ENCODE results near the gene HS2ST1. TPM values are rescaled to one million over a fixed set of nuclear protein-coding genes. Genes with fewer than 3 reads are reported as not detected.

Gene HS2ST1
- polyA plus RNA-seq, 3 donors, result 2.6 to 6.0 (median 4.2) TPM

DNA sequence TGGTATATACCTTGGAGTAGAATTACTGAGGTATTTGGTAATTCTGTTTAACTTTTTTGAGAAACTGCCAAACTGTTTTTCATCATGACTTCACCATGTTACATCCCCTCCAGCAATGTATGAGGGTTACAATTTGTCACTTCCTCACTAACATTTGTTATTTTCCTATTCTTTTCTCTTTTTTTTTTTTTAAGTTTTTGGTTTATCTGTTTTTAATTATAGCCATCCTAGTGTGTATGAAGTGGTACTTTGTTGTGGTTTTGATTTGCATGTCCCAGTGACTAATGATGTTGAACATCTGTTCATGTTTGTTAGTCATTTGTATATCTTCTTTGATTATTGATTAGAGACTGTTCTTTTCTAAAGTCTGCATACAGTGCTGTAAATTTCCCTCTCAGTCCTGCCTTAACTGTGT is 147.3 kb downstream of the HS2ST1 start:
- Histone ChIP-seq H3K4me2 (replicated peaks; ENCODE audit: extremely low read depth, low read length, poor library complexity, severe bottlenecking) (no peak overlapping the region), H3K4me3 (replicated peaks in 1 of 3; ENCODE audit: low read depth in 2 of 3, low read length in 3 of 3) (no peak overlapping the region), H3K4me1 (ENCODE audit: control insufficient read depth in 1 of 2, insufficient read depth in 2 of 2, low read length in 2 of 2) (no peaks in the 10 kb centered on the region), H2AFZ (ENCODE audit: insufficient read depth, low read depth, low read length, poor library complexity, severe bottlenecking) (no peak overlapping the region), H4K20me1 (ENCODE audit: insufficient read depth, low read length) (no peaks in the 10 kb centered on the region), H3K27ac (ENCODE audit: low read depth in 1 of 2, low read length in 2 of 2) (no peak overlapping the region), H3K36me3 (replicated peaks in 1 of 2; ENCODE audit: control insufficient read depth in 1 of 2, insufficient read depth in 2 of 2, low read length in 2 of 2) (no peaks in the 10 kb centered on the region), H3K27me3 (ENCODE audit: control insufficient read depth in 2 of 2, insufficient read depth in 2 of 2, low read length in 2 of 2) (no peaks in the 10 kb centered on the region), H3K79me2 (ENCODE audit: insufficient read depth, low read length) (no peaks in the 10 kb centered on the region), H3K9ac (ENCODE audit: insufficient read depth, low read length, poor library complexity, severe bottlenecking) (no peak overlapping the region), H3K9me3 (replicated peaks in 1 of 2; ENCODE audit: control insufficient read depth in 1 of 2, insufficient read depth in 1 of 2, low read length in 2 of 2) (peaks cover 0 to 4% of the 10 kb centered on the region in 2 donors)
- Mint-ChIP-seq H3K36me3 (peaks cover 0 to 4% of the 10 kb centered on the region in 2 donors), H3K4me3 (no peak overlapping the region), H3K27me3 (ENCODE audit: low read depth in 3 of 3) (peaks cover 0 to 1% (median 0%) of the 10 kb centered on the region in 3 donors), H3K27ac (peak overlapping the region in 1 of 7 donors; percentile 6), H3K4me1 (peaks cover 9% of the 10 kb centered on the region), H3K9me3 (peaks cover 2 to 10% (median 5%) of the 10 kb centered on the region in 7 donors)
- no peak for DNase-seq
- no peak for TF ChIP-seq CTCF (IDR thresholded peaks at IDR 0.05)
- intact Hi-C loops (cut with micrococcal nuclease), result no loop called here

DNA sequence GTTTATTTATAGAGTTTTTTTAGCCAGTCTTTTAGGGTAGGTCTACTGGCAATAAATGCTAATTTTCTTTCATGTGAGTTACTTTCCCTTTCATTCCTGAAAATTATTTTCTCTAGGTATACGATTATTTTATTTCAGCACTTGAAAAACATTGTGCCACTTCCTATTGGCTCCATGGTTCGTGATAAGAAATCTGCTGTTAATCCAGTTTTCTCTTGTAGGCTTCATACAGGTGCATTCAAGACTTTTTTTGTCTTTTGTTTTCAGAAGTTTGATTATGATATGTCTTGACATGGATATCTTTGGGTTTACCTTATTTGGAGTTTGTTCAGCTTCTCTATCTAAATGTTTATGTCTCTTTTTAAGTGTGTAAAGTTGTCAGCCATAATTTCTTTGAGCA is 148.3 kb downstream of the HS2ST1 start:
- Histone ChIP-seq H3K4me2 (replicated peaks; ENCODE audit: extremely low read depth, low read length, poor library complexity, severe bottlenecking) (no peak overlapping the region), H3K27ac (ENCODE audit: low read depth in 1 of 2, low read length in 2 of 2) (no peak overlapping the region), H3K4me3 (replicated peaks in 1 of 3; ENCODE audit: low read depth in 2 of 3, low read length in 3 of 3) (no peak overlapping the region), H3K9ac (ENCODE audit: insufficient read depth, low read length, poor library complexity, severe bottlenecking) (no peak overlapping the region), H3K4me1 (ENCODE audit: control insufficient read depth in 1 of 2, insufficient read depth in 2 of 2, low read length in 2 of 2) (no peaks in the 10 kb centered on the region), H4K20me1 (ENCODE audit: insufficient read depth, low read length) (no peaks in the 10 kb centered on the region), H3K27me3 (ENCODE audit: control insufficient read depth in 2 of 2, insufficient read depth in 2 of 2, low read length in 2 of 2) (no peaks in the 10 kb centered on the region), H3K9me3 (replicated peaks in 1 of 2; ENCODE audit: control insufficient read depth in 1 of 2, insufficient read depth in 1 of 2, low read length in 2 of 2) (peaks cover 0 to 4% of the 10 kb centered on the region in 2 donors), H3K36me3 (replicated peaks in 1 of 2; ENCODE audit: control insufficient read depth in 1 of 2, insufficient read depth in 2 of 2, low read length in 2 of 2) (no peaks in the 10 kb centered on the region), H2AFZ (ENCODE audit: insufficient read depth, low read depth, low read length, poor library complexity, severe bottlenecking) (no peak overlapping the region), H3K79me2 (ENCODE audit: insufficient read depth, low read length) (no peaks in the 10 kb centered on the region)
- Mint-ChIP-seq H3K36me3 (peaks cover 0 to 4% of the 10 kb centered on the region in 2 donors), H3K9me3 (peaks cover 2 to 10% (median 6%) of the 10 kb centered on the region in 7 donors), H3K4me1 (peaks cover 9% of the 10 kb centered on the region), H3K27me3 (ENCODE audit: low read depth in 3 of 3) (no peaks in the 10 kb centered on the region), H3K4me3 (no peak overlapping the region), H3K27ac (peak overlapping the region in 1 of 7 donors; percentile 15)
- WGBS (ENCODE audit: insufficient coverage), result 100% methylated on average over 1 of the region's 2 CpGs
- no peak for TF ChIP-seq CTCF (IDR thresholded peaks at IDR 0.05)
- intact Hi-C loops (cut with micrococcal nuclease), result no loop called here
- DNase-seq, result no peak

Measured in CD14-positive monocyte (primary cell).